Ovary (tissue), 1 donor: ENCODE results near the gene NIN.
"Not testable (repeated sequence)": the region's sequence is repeated elsewhere in the genome, so short reads cannot be mapped to it uniquely, and the experiment has no call there.

Experiments used
- EP300 ChIP-seq: sonication (generic); formaldehyde crosslinking; IDR thresholded peaks from one replicate; pipeline ENCODE4 v1.6.1; 2017; ENCODE audit warnings: antibody characterized with exemption
- POLR2A ChIP-seq: fragments of 450-650 bp; IDR thresholded peaks from one replicate; pipeline ENCODE4 v1.6.1; 2017; ENCODE audit warnings: antibody characterized with exemption, mild to moderate bottlenecking, moderate library complexity

DNA sequence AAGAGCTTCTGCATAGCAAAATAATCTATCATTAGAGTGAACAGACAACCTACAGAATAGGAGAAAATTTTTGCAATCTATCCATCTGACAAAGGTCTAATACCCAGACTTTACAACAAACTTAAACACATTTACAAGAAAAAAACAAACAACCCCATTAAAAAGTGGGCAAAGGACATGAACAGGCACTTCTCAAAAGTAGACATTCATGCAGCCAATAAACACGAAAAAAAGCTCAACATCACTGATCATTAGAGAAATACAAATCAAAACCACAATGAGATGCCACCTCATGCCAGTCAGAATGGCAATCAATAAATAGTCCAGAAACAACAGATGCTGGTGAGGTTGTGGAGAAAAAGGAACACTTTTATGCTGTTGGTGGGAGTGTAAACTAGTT lies 15.9 kb downstream of the NIN start:
- TF ChIP-seq EP300, POLR2A: not testable (repeated sequence)
